Lower leg skin (tissue), 3 donors: ENCODE results near the gene HGF.

Experiments used
- CTCF ChIP-seq, 3 donors: fragments of 450-650 bp; IDR thresholded peaks; one replicate each; pipeline ENCODE4 v1.5.1; 2016; ENCODE audit warnings: antibody characterized with exemption in 3 of 3, mild to moderate bottlenecking in 3 of 3, moderate library complexity in 2 of 3
- POLR2A ChIP-seq, 2 donors: fragments of 450-650 bp; IDR thresholded peaks; one replicate each; pipeline ENCODE4 v1.6.1; 2016 to 2017; ENCODE audit warnings: antibody characterized with exemption in 2 of 2, mild to moderate bottlenecking in 1 of 2, moderate library complexity in 1 of 2

- TF ChIP-seq POLR2A (IDR thresholded peaks at IDR 0.05) (no peak), CTCF (IDR thresholded peaks at IDR 0.05) (no peak)
Observed at GRCh38 chr7:81666209-81666608, 103.6 kb downstream of the HGF start.
